ENCODE measurements around the gene ASCL5.

- TF ChIP-seq CTCF (IDR thresholded peaks at IDR 0.05) (no peak), POLR2AphosphoS5 (IDR thresholded peaks at IDR 0.05; ENCODE audit: insufficient read depth in 1 of 2, low read depth in 1 of 2) (no peak)
These were observed 4.5 kb downstream of the ASCL5 start for GRCh38 chr1:201122321-201122957.

Data from vagina (tissue), 2 donors.